ENCODE data around the gene CTSE.

CTSE gene

GRCh38 chr1:205991237-205991636, 32.5 kb downstream of the CTSE start:
- no peak for DNase-seq (ENCODE audit: low spot score)

DNA sequence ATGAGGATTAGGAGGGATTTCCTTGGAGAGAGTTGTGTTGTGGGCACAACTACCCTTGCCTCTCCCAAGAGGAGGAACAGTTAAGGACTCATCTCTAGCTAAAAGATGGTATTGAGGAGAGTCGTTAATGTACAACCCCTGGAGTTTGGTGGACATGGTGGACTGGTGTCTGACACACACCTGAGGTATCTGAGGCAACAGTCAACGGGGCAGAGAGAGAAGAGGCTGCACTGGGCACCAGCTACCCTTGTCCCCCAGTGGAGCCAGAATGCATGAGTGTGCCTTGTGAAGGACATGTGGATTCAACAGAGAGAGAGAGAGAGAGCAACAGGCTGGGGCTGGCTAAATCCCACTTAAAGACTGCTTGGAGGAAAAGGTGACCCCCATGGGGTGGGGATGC, 33.5 kb downstream of the CTSE start:
- DNase-seq (ENCODE audit: low spot score): no peak

GRCh38 chr1:205989786-205990185, 33.9 kb downstream of the CTSE start:
- no peak for DNase-seq (ENCODE audit: low spot score)

- DNase-seq (ENCODE audit: low spot score): no peak
Observed at GRCh38 chr1:205988585-205988995, 35.1 kb downstream of the CTSE start.

- no peak for DNase-seq (ENCODE audit: low spot score)
Observed at GRCh38 chr1:205986861-205987260, 36.8 kb downstream of the CTSE start.

GRCh38 chr1:205986292-205986691, 37.4 kb downstream of the CTSE start:
- no peak for DNase-seq (ENCODE audit: low spot score)

GRCh38 chr1:205985330-205986005, 38.2 kb downstream of the CTSE start:
- DNase-seq (ENCODE audit: low spot score): no peak

- DNase-seq (ENCODE audit: low spot score): peak; percentile 37
Observed at GRCh38 chr1:205983925-205984725, 39.6 kb downstream of the CTSE start.

GRCh38 chr1:205981257-205981656, 42.4 kb downstream of the CTSE start:
- DNase-seq (ENCODE audit: low spot score): no peak

- DNase-seq (ENCODE audit: low spot score): no peak
Observed at GRCh38 chr1:205980237-205980870, 43.3 kb downstream of the CTSE start.

GRCh38 chr1:205979301-205979700, 44.4 kb downstream of the CTSE start:
- no peak for DNase-seq (ENCODE audit: low spot score)

GRCh38 chr1:205978676-205979075, 45.0 kb downstream of the CTSE start:
- no peak for DNase-seq (ENCODE audit: low spot score)

GRCh38 chr1:205977402-205978014, 46.2 kb downstream of the CTSE start:
- DNase-seq (ENCODE audit: low spot score): peak; percentile 87

DNA sequence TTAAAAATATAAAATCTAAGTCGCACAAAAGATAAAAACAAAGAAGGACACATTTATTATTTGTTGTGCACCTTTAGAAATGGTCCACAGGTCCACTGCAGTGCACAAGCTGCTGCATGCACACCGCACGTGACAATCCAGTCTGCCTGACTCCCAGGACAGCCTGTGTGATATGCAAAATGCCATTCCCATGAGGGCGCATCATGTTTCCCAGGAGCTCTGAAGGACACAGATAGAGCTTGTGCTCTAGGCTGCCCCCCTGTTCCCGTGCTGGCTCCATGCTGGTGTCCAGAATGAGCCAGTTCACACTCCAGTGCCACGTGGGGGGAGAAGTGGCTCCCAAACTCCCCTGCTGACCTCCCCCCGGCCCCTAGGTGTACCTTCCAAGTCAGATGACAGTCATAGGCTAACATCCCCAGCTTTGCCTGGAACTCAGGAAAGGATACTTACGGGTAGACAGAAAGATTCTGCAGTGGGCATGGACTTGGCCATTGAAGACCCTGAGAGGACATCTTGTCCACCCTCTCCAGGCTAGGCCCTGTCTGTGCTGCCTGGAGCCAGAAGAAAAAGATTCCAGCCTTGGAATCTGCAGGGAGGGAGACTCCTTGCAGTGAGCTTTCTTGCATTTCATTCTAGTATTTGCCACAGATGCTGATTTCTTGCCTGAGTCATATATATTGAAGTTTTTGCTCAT, 46.8 kb downstream of the CTSE start:
- DNase-seq (ENCODE audit: low spot score): no peak

DNA sequence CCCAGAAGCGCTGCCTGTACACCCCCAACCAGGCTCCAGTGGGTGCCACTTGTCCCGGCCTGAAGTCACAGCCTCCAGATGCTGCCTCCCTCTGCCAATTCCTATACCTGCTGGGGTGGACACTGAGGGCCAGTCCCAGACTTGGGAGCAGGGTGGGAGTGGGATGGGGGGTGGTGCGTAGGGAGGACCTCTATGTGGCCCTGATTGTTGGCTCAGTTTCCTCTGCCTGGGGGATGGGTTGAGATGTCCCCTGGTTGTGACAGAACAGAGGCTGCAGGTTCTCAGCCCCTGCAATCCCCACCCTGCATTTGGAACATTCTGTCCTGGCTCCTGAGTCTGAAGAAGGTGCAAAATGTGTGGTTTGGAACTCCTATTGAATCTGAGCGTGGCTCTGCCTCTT, 47.7 kb downstream of the CTSE start:
- no peak for DNase-seq (ENCODE audit: low spot score)

GRCh38 chr1:205975387-205975998, 48.2 kb downstream of the CTSE start:
- no peak for DNase-seq (ENCODE audit: low spot score)

DNA sequence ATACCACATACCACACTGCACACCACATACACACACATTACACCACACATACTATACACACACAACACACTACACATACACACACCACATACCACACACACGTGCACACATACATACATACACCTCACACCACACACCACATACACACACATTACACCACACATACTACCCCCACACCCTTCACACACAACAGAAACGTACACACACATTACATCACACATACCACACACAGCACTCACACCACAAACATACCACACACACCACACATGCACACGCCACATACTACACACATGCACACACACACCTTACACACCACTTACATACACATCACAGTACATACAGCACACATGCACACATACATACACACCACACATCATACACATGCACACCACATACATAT, 49.0 kb downstream of the CTSE start:
- no peak for DNase-seq (ENCODE audit: low spot score)

DNA sequence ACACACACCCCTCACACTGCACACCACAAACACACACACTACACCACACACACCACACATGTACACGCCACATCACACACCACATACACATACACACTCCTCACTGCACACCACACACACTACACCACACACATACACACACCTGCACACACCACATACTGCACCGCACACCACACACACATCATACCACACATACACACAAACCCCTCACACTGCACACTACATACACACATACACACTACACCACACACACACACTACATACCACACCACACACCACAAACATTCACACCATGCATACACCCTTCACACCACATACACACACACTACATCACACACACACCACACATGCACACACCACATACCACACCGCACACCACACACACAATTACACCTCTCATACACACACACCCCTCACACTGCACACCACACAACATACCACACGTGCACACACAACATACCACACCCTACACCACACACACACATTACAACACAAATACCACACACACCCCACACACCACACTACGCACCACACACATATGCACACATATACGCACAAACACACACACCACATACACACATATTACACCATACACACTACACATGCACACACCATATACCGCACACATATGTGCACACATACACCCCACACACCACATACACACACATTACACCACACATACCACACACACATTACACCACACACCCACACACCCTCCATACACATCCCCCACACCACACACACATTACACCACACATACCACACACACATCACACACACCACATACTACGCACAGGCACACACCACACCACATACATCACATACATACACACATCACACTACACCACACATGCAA, 50.1 kb downstream of the CTSE start:
- no peak for DNase-seq (ENCODE audit: low spot score)

DNA sequence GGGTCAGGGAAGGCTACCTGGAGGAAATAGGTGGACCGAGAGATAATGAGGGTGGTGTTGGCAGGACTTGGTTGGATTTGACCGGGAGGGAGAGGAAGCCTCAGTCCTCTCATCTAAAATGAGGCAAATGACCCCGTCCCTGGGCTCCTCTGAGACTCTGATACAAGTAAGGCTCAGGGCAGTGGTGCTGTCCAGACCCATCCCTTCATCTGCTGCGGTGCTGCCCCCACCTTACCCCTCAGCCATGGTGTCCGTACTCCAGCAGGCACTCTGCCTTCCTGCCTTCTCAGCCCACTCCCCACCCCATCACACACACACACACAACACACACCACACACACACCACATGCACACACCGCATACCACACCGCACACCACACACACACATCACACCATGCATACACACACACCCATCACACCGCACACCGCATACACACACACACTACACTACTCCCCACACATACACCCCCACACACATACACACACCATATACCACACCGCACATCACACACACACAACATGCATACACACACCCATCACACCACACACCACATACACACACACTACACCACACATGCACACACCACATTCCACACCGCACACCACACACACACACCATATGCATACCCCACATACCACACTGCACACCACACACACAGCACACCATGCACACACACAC, 51.1 kb downstream of the CTSE start:
- DNase-seq (ENCODE audit: low spot score): no peak

- DNase-seq (ENCODE audit: low spot score): no peak
Observed at GRCh38 chr1:205972081-205972480, 51.6 kb downstream of the CTSE start.
